Measurements from ENCODE around the gene RBBP5. TPM values are rescaled to one million over a fixed set of nuclear protein-coding genes. Genes with fewer than 3 reads are reported as not detected.

The RBBP5 gene
- polyA plus RNA-seq, 1 donor from 2014 or later: 24.2 TPM

- Histone ChIP-seq H3F3A (ENCODE audit: insufficient read depth, low read length, poor library complexity, severe bottlenecking) (no peaks in the 10 kb centered on the region), H3K9me2 (ENCODE audit: insufficient read depth, low read length) (no peaks in the 10 kb centered on the region), H3K4me2 (ENCODE audit: low read length) (no peak overlapping the region), H3K36me3 (ENCODE audit: insufficient read depth, low read length) (no peaks in the 10 kb centered on the region), H3K9ac (ENCODE audit: low read length) (no peak overlapping the region), H3K79me2 (replicated peaks; ENCODE audit: insufficient read depth, low read length) (no peaks in the 10 kb centered on the region), H4K20me1 (ENCODE audit: insufficient read depth) (no peaks in the 10 kb centered on the region), H3K27ac (ENCODE audit: low read length) (no peak overlapping the region), H3K9me3 (ENCODE audit: low read length) (no peaks in the 10 kb centered on the region), H2AFZ (ENCODE audit: low read depth, low read length) (no peak overlapping the region), H3K4me3 (ENCODE audit: low read length) (no peak overlapping the region), H3K27me3 (ENCODE audit: insufficient read depth, low read depth, low read length) (no peaks in the 10 kb centered on the region)
- TF ChIP-seq MXI1 (conservative IDR thresholded peaks at IDR 0.05; ENCODE audit: poor library complexity, severe bottlenecking) (no peak), RAD21 (conservative IDR thresholded peaks at IDR 0.05) (no peak), REST (IDR thresholded peaks at IDR 0.05; ENCODE audit: borderline replicate concordance) (no peak), SMC3 (conservative IDR thresholded peaks at IDR 0.05; ENCODE audit: poor library complexity) (no peak), POLR2AphosphoS5 (IDR thresholded peaks at IDR 0.05) (no peak), EZH2 (IDR thresholded peaks at IDR 0.05; ENCODE audit: borderline replicate concordance, insufficient read depth, low read length, poor library complexity, severe bottlenecking) (no peak), EP300 (conservative IDR thresholded peaks at IDR 0.05; ENCODE audit: poor library complexity, severe bottlenecking) (no peak), CTCF (IDR thresholded peaks at IDR 0.05; ENCODE audit: poor library complexity, severe bottlenecking) (no peak), TAF1 (IDR thresholded peaks at IDR 0.05; ENCODE audit: low read depth) (no peak)
Observed at GRCh38 chr1:205064301-205064700, 57.5 kb downstream of the RBBP5 start.

- Histone ChIP-seq H3K9ac (ENCODE audit: low read length) (no peak overlapping the region), H3K9me3 (ENCODE audit: low read length) (no peaks in the 10 kb centered on the region), H3F3A (ENCODE audit: insufficient read depth, low read length, poor library complexity, severe bottlenecking) (no peaks in the 10 kb centered on the region), H3K27me3 (ENCODE audit: insufficient read depth, low read depth, low read length) (no peaks in the 10 kb centered on the region), H4K20me1 (ENCODE audit: insufficient read depth) (no peaks in the 10 kb centered on the region), H3K4me3 (ENCODE audit: low read length) (no peak overlapping the region), H3K27ac (ENCODE audit: low read length) (no peak overlapping the region), H3K9me2 (ENCODE audit: insufficient read depth, low read length) (no peaks in the 10 kb centered on the region), H2AFZ (ENCODE audit: low read depth, low read length) (no peak overlapping the region), H3K79me2 (replicated peaks; ENCODE audit: insufficient read depth, low read length) (no peaks in the 10 kb centered on the region), H3K36me3 (ENCODE audit: insufficient read depth, low read length) (no peaks in the 10 kb centered on the region), H3K4me2 (ENCODE audit: low read length) (no peak overlapping the region)
- TF ChIP-seq POLR2AphosphoS5 (IDR thresholded peaks at IDR 0.05) (no peak), EZH2 (IDR thresholded peaks at IDR 0.05; ENCODE audit: borderline replicate concordance, insufficient read depth, low read length, poor library complexity, severe bottlenecking) (no peak), REST (IDR thresholded peaks at IDR 0.05; ENCODE audit: borderline replicate concordance) (no peak), CTCF (IDR thresholded peaks at IDR 0.05; ENCODE audit: poor library complexity, severe bottlenecking) (no peak), EP300 (conservative IDR thresholded peaks at IDR 0.05; ENCODE audit: poor library complexity, severe bottlenecking) (no peak)
Observed at GRCh38 chr1:205062895-205063294, 58.9 kb downstream of the RBBP5 start.

Data from neural cell (in vitro differentiated cells).